GM23338 (cell line): ENCODE measurements around the gene NECTIN1.

Experiments used
- EZH2 ChIP-seq: fragments of 200-600 bp; sonication (generic); IDR thresholded peaks from one replicate; pipeline ENCODE4 v1.8.0; 2017; ENCODE audit warnings: antibody characterized with exemption, mild to moderate bottlenecking, low read depth; ENCODE audit not compliant: unreplicated experiment
- EZH2phosphoT487 ChIP-seq: fragments of 200-600 bp; sonication (generic); IDR thresholded peaks from one replicate; pipeline ENCODE4 v1.8.1; 2018; ENCODE audit warnings: antibody characterized with exemption; ENCODE audit not compliant: unreplicated experiment
- JUNB ChIP-seq: IDR thresholded peaks from one replicate; pipeline ENCODE4 v1.6.1; 2016; ENCODE audit warnings: antibody characterized with exemption; ENCODE audit not compliant: unreplicated experiment
- POLR2AphosphoS5 ChIP-seq: IDR thresholded peaks from 2 replicates; pipeline ENCODE4 v1.6.1; 2016; ENCODE audit warnings: antibody characterized with exemption, low read depth
- REST ChIP-seq: IDR thresholded peaks from one replicate; pipeline ENCODE4 v1.6.1; 2018; ENCODE audit warnings: antibody characterized with exemption; ENCODE audit not compliant: unreplicated experiment
- STAT1 ChIP-seq: IDR thresholded peaks from one replicate; pipeline ENCODE4 v1.6.1; 2016; ENCODE audit warnings: antibody characterized with exemption; ENCODE audit not compliant: unreplicated experiment
- ZNF114 ChIP-seq: fragments of 250-450 bp; sonication (Bioruptor Pico); IDR thresholded peaks from 2 replicates; pipeline ENCODE4 v1.5.0; 2020; ENCODE audit warnings: mild to moderate bottlenecking, moderate library complexity
- ZNF331 ChIP-seq: fragments of 250-450 bp; sonication (Bioruptor Pico); IDR thresholded peaks from 2 replicates; pipeline ENCODE4 v1.5.0; 2020; ENCODE audit warnings: low read depth, mild to moderate bottlenecking, moderate library complexity
- TF ChIP-seq, protein P1 (sequence below), 2 experiments: fragments of 200-600 bp in 1 of 2; sonication (generic) in 1 of 2; conservative IDR thresholded peaks; 2 replicates each; pipeline versions ENCODE4 v1.5.1 to v1.6.1; 2016 to 2017; ENCODE audit warnings: antibody characterized with exemption in 2 of 2, low read depth in 2 of 2, mild to moderate bottlenecking in 2 of 2, moderate library complexity in 1 of 2
- TF ChIP-seq, protein P2 (sequence below): IDR thresholded peaks from 2 replicates; pipeline ENCODE4 v1.6.1; 2016; ENCODE audit warnings: antibody characterized with exemption
- TF ChIP-seq, protein P3 (sequence below): fragments of 250-450 bp; sonication (Bioruptor Pico); IDR thresholded peaks from 2 replicates; pipeline ENCODE4 v1.5.0; 2020; ENCODE audit warnings: mild to moderate bottlenecking, moderate library complexity

DNA sequence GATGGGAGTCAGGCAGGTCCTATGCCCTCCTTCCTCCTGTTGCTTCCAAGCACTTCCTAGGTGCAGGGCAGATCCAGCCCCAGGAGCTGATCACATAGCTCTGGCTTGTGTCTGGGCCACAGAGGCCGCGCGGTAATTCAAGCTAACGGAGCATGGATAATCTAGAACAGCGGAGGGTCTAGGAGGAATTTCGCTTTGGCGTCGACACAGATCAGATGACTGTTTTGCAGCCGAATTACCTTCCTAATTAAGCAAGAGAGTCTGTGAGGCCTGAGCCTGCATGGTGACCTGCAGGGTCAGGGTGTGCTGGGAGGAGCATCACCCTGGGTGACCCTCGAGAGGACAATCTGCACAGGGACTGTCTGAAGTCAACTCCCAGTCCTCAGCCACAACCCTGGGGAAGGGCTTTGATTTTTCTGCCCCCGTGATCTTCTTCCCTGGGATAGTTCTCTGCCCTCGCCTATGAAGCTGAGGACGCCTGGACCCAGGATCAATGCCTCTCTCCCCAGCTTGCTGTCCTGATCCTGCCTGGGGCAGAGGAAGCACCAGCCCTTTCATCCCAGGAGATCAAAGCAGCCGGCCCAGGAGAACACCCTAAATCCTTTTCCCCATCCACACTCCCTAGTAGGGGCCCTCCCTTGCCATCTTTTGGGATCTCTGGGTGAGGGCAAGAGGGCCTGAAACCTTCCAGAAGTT is 11.0 kb downstream of the NECTIN1 start:
- TF ChIP-seq, protein P1, sequence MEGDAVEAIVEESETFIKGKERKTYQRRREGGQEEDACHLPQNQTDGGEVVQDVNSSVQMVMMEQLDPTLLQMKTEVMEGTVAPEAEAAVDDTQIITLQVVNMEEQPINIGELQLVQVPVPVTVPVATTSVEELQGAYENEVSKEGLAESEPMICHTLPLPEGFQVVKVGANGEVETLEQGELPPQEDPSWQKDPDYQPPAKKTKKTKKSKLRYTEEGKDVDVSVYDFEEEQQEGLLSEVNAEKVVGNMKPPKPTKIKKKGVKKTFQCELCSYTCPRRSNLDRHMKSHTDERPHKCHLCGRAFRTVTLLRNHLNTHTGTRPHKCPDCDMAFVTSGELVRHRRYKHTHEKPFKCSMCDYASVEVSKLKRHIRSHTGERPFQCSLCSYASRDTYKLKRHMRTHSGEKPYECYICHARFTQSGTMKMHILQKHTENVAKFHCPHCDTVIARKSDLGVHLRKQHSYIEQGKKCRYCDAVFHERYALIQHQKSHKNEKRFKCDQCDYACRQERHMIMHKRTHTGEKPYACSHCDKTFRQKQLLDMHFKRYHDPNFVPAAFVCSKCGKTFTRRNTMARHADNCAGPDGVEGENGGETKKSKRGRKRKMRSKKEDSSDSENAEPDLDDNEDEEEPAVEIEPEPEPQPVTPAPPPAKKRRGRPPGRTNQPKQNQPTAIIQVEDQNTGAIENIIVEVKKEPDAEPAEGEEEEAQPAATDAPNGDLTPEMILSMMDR (conservative IDR thresholded peaks at IDR 0.05; ENCODE audit: low read depth in 2 of 2): no peak
- TF ChIP-seq EZH2phosphoT487 (no peak), STAT1 (no peak), ZNF331 (CRISPR knock-in tag) (no peak), EZH2 (no peak), POLR2AphosphoS5 (no peak), JUNB (no peak), REST (no peak), ZNF114 (CRISPR knock-in tag) (no peak)
- TF ChIP-seq, protein P2, sequence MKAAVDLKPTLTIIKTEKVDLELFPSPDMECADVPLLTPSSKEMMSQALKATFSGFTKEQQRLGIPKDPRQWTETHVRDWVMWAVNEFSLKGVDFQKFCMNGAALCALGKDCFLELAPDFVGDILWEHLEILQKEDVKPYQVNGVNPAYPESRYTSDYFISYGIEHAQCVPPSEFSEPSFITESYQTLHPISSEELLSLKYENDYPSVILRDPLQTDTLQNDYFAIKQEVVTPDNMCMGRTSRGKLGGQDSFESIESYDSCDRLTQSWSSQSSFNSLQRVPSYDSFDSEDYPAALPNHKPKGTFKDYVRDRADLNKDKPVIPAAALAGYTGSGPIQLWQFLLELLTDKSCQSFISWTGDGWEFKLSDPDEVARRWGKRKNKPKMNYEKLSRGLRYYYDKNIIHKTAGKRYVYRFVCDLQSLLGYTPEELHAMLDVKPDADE: no peak
- TF ChIP-seq, protein P3, sequence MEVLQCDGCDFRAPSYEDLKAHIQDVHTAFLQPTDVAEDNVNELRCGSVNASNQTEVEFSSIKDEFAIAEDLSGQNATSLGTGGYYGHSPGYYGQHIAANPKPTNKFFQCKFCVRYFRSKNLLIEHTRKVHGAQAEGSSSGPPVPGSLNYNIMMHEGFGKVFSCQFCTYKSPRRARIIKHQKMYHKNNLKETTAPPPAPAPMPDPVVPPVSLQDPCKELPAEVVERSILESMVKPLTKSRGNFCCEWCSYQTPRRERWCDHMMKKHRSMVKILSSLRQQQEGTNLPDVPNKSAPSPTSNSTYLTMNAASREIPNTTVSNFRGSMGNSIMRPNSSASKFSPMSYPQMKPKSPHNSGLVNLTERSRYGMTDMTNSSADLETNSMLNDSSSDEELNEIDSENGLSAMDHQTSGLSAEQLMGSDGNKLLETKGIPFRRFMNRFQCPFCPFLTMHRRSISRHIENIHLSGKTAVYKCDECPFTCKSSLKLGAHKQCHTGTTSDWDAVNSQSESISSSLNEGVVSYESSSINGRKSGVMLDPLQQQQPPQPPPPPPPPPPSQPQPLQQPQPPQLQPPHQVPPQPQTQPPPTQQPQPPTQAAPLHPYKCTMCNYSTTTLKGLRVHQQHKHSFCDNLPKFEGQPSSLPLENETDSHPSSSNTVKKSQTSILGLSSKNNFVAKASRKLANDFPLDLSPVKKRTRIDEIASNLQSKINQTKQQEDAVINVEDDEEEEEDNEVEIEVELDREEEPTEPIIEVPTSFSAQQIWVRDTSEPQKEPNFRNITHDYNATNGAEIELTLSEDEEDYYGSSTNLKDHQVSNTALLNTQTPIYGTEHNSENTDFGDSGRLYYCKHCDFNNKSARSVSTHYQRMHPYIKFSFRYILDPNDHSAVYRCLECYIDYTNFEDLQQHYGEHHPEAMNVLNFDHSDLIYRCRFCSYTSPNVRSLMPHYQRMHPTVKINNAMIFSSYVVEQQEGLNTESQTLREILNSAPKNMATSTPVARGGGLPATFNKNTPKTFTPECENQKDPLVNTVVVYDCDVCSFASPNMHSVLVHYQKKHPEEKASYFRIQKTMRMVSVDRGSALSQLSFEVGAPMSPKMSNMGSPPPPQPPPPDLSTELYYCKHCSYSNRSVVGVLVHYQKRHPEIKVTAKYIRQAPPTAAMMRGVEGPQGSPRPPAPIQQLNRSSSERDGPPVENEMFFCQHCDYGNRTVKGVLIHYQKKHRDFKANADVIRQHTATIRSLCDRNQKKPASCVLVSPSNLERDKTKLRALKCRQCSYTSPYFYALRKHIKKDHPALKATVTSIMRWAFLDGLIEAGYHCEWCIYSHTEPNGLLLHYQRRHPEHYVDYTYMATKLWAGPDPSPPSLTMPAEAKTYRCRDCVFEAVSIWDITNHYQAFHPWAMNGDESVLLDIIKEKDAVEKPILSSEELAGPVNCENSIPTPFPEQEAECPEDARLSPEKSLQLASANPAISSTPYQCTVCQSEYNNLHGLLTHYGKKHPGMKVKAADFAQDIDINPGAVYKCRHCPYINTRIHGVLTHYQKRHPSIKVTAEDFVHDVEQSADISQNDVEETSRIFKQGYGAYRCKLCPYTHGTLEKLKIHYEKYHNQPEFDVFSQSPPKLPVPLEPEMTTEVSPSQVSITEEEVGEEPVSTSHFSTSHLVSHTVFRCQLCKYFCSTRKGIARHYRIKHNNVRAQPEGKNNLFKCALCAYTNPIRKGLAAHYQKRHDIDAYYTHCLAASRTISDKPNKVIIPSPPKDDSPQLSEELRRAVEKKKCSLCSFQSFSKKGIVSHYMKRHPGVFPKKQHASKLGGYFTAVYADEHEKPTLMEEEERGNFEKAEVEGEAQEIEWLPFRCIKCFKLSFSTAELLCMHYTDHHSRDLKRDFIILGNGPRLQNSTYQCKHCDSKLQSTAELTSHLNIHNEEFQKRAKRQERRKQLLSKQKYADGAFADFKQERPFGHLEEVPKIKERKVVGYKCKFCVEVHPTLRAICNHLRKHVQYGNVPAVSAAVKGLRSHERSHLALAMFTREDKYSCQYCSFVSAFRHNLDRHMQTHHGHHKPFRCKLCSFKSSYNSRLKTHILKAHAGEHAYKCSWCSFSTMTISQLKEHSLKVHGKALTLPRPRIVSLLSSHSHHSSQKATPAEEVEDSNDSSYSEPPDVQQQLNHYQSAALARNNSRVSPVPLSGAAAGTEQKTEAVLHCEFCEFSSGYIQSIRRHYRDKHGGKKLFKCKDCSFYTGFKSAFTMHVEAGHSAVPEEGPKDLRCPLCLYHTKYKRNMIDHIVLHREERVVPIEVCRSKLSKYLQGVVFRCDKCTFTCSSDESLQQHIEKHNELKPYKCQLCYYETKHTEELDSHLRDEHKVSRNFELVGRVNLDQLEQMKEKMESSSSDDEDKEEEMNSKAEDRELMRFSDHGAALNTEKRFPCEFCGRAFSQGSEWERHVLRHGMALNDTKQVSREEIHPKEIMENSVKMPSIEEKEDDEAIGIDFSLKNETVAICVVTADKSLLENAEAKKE: no peak
